GM11168 (cell line): Measurements from ENCODE around the gene APOBEC3G.
"Not testable (repeated sequence)": the region's sequence is repeated elsewhere in the genome, so short reads cannot be mapped to it uniquely, and the experiment has no call there.

Source experiments
- in situ Hi-C: fragments of 300-500 bp; cut with MboI; formaldehyde crosslinking; loops from one replicate; pipeline ENCODE4 v1.12.0; 2022; ENCODE audit warnings: low sequenced_read_pairs; ENCODE audit not compliant: unreplicated experiment

The APOBEC3G gene

DNA sequence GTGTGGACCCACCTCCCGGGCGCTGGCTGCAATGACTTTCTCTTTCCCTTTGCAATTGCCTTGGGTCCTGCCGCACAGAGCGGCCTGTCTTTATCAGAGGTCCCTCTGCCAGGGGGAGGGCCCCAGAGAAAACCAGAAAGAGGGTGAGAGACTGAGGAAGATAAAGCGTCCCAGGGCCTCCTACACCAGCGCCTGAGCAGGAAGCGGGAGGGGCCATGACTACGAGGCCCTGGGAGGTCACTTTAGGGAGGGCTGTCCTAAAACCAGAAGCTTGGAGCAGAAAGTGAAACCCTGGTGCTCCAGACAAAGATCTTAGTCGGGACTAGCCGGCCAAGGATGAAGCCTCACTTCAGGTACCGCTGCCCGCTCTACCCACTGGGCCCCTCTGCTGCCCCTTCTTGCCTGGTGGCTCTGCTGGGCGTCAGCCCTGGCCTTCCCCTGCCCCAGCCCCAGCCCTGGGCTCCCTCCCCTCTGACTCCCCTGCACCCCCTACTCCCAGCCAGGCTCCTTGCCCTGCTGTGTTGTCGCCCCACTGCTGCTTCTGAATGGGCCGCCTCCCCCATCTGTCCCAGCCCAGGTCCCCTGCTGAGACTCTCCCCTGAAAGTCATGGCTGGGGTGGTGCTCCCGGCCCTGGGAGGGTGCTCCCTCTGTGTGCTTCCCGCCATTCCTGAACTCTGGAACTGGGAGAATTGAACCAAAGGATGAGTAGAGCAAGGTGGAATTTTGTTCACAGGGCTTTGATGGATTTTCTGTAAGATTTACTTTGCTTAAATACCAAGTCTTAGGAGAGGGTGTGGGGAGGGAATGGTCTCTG is at the start of gene APOBEC3G:
APOBEC3G (plus strand) TSS at position 250 of the 815 bp plus-strand sequence; CDS start at position 337, 87 bp downstream.
- in situ Hi-C loops = loop anchor here (5.0 kb wide), 1 partner anchor 35 kb away; the partner anchor contains the start of gene APOBEC3F

DNA sequence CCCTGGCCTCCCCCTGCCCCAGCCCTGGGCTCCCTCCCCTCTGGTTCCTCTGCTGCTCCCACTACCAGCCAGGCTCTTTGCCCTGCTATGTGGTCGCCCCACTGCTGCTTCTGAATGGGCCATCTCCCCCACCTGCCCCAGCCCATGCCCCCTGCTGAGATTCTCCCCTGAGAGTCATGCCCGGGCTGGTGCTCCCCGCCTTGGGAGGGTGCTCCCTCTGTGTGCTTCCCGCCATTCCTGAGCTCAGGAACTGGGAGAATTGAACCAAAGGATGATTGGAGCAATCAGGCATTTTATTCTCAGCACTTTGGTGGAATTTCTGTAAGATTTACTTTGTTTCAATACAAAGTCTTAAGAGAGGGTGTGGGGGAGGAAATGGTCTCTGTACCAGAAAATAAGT is 49.4 kb upstream of the APOBEC3G start:
- in situ Hi-C loops = no loop called here

DNA sequence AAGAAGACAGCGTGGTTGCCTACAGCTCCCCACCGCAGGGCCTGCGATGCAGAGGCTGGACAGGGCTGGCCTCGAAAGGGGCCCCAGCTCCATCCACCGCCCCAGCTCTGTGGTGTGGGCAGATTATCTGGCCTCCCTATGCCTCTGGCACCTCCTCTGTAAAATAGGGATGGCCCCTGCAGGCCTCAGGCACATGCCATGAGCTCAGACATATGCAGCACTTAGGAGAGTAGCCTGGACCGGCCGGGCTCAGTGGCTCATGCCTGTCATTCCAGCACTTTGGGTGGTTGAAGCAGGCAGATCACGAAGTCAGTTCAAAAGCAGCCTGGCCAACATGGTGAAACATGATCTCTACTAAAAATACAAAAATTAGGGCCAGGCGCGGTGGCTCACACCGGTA is 48.8 kb upstream of the APOBEC3G start:
- in situ Hi-C loops = no loop called here

DNA sequence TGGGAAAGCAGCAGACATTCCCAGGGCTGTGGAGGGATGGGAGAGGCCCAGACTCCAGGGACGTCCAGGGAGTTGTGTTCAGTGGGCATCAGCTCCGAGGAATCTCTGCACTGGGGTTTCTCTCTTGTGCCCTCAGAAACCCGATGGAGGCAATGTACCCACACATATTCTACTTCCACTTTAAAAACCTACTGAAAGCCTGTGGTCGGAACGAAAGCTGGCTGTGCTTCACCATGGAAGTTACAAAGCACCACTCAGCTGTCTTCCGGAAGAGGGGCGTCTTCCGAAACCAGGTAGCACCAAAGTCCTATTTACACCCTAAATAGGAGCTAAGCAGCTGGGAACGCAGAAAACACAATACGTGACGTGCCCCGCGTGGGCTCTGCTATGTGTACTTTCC is 47.8 kb upstream of the APOBEC3G start:
- in situ Hi-C loops = no loop called here

DNA sequence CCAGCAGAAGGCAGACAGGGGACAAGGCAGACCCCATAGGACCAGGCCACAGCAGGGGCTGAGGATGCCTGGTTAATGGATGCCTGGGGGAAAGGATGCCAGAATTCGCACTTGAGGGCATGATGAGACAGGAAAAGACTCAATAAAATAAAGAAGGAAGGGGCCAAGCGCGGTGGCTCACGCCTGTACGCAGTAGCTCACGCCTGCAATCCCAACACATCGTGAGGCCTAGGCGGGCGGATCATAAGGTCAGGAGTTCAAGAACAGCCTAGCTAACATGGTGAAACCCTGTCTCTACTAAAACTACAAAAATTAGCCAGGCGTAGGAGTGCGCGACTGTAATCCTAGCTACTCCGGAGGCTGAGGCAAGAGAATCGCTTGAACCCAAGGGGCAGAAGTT is 46.4 kb upstream of the APOBEC3G start:
- in situ Hi-C loops = no loop called here

DNA sequence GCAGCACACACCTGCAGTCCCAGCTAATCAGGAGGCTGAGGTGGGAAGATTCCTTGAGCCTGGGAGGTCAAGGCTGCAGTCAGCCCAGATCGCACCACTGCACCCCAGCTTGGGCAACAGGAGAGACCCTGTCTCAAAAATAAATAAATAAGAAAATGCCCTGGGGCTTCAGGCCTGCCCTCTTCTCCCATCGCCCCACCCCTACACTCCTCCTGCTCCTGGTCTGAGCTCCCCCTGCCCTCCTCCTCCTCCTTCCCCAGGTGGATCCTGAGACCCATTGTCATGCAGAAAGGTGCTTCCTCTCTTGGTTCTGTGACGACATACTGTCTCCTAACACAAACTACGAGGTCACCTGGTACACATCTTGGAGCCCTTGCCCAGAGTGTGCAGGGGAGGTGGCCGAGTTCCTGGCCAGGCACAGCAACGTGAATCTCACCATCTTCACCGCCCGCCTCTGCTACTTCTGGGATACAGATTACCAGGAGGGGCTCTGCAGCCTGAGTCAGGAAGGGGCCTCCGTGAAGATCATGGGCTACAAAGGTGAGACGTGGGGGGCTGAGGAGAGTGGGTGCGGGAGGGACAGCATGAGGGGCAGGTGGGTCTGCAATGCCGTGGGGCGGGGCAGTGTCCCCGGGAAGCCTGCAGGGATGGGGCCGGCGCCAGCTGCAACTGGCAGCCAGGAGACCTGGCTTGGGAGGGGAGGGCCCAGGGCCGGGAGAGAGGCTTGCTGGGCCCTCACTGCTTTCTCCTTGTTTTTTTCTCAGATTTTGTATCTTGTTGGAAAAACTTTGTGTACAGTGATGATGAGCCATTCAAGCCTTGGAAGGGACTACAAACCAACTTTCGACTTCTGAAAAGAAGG is 45.4 kb upstream of the APOBEC3G start:
- in situ Hi-C loops = not testable (repeated sequence)

DNA sequence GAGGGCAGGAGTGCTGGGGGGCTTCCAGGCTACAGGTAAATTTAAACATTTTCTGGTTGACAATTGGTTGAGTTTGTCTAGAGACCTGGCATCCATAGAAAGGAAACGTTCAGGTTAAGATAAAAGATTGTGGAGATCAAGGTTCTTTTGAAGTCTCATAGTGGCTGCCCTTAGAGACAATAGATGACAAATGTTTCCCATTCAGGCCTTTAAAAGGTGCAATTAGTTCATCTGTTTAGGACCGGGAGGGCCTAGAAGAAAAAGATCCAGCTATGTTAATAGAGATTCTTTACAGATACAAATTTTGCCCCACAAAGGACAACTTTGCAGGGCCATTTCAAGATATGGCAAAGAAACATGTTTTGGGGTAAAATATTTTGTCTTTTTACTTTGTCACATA is 40.0 kb upstream of the APOBEC3G start:
- in situ Hi-C loops = not testable (repeated sequence)

DNA sequence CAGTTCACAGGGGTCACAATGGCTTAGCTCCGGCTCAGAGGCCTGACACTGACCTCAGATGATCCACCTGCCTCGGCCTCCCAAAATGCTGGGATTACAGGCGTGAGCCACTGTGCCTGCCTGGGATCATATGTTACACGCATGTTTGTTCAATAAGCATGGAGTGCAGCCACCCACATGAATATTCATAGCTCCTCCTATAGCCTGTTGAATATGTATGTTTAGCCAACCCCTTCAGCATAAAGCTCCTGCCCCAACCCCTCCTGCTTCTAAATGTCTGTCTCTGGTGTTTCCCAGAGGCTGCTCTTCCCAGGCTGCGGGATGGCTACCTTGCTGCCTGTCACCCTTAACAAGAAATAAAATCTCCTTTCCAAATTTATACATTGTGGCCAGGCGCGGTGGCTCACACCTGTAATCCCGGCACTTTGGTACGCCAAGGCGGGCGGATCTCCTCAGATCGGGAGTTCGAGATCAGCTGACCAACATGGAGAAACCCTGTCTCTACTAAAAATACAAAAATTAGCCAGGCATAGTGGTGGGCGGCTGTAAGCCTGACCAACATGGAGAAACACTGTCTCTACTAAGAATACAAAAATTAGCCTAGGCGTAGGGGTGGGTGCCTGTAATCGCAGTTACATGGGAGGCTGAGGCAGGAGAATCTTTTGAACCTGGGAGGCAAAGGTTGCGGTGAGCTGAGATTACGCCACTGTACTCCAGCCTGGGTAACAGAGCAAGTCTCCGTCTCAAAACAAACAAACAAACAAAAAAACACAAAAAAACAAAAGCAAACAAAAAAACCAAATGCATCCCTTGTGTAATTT is 37.6 kb upstream of the APOBEC3G start:
- in situ Hi-C loops = loop anchor here (5.0 kb wide), 1 partner anchor 38 kb away; the partner anchor contains the start of gene APOBEC3G

DNA sequence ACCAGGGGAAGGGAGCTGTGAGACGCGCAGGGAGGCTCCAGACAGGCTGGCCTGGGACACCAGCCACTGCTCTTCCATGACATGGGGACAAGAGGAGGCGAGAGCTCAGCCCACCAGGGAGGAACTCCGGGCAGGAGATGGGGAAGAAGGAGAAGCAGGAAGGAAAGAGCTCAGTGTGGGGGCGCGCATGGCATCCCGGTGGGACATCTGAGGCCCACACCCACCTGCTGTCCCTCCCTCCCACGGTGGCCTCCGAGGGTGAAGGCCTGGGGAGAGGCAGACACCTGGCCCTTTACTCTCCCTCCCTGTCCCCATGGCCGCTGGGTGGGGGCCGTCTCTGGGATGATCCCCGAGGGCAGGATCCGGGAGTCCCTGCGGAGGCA is 36.9 kb upstream of the APOBEC3G start:
- in situ Hi-C loops = loop anchor here (5.0 kb wide), 1 partner anchor 37 kb away; the partner anchor contains the start of gene APOBEC3G

DNA sequence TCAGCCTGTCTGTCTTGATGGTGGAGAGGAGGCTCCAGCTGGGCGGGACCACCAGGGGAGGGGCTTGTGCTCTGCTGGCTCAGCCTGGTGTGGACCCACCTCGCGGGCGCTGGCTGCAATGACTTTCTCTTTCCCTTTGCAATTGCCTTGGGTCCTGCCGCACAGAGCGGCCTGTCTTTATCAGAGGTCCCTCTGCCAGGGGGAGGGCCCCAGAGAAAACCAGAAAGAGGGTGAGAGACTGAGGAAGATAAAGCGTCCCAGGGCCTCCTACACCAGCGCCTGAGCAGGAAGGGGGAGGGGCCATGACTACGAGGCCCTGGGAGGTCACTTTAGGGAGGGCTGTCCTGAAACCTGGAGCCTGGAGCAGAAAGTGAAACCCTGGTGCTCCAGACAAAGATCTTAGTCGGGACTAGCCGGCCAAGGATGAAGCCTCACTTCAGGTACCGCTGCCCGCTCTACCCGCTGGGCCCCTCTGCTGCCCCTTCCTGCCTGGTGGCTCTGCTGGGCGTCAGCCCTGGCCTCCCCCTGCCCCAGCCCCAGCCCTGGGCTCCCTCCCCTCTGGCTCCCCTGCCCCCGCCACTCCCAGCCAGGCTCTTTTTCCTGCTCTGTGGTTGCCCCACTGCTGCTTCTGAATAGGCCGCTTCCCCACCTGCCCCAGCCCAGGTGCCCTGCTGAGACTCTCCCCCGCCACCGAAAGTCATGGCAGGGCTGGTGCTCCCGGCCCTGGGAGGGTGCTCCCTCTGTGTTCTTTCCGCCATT is 36.4 kb upstream of the APOBEC3G start, which contains the start of gene APOBEC3F:
APOBEC3F (plus strand) TSS at position 327 of the 759 bp plus-strand sequence; CDS start at position 424, 97 bp downstream.
- in situ Hi-C loops = loop anchor here (5.0 kb wide), 1 partner anchor 37 kb away; the partner anchor contains the start of gene APOBEC3G

DNA sequence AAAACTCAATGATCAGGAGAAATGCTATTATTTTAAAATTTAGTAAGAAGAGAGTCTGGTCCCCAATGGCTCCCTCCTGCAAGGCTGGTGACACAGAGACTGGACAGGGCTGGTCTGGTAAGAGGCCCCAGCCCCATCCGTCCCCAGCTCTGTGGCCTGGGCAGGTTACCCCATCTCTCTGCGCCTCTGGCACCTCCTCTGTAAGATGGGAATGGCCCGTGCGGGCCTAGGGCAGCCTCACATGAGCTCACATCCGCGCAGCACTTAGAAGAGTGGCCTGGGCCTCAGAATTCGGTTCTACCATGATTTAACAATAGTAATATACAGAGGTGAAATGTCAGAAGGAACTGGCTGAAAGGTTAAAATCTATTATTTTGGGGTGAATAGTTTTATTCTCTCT is 35.2 kb upstream of the APOBEC3G start:
- in situ Hi-C loops = loop anchor here (5.0 kb wide), 1 partner anchor 35 kb away; the partner anchor contains the start of gene APOBEC3G

DNA sequence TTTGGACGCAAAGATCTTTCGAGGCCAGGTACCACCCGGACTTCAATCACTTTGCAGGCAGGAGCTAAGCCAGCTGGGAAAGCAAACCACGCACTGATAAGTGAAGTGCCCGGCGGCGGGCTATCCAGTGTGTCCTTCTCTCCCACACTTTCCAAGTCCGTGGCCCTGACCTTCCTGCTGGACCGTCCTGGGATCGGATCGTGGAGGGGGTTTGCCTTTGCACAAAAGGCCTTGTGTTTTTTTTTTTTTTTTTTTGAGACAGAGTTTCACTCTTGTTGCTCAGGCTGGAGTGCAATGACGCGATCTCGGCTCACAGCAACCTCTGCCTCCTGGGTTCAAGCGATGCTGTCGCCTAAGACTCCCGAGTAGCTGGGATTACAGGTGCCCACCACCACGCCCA is 34.0 kb upstream of the APOBEC3G start:
- in situ Hi-C loops = loop anchor here (5.0 kb wide), 1 partner anchor 34 kb away; the partner anchor contains the start of gene APOBEC3G

DNA sequence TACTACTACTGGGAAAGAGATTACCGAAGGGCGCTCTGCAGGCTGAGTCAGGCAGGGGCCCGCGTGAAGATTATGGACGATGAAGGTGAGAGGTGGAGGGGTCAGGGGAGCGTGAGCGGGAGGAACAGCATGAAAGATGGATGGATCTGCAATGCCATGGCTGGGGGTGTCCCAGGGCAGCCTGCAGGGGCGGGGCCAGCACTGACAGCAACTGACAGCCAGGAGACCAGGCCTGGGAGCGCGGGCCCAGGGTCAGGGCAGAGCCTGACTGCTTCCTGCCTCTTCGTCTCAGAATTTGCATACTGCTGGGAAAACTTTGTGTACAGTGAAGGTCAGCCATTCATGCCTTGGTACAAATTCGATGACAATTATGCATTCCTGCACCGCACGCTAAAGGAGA is 31.9 kb upstream of the APOBEC3G start:
- in situ Hi-C loops = not testable (repeated sequence)

DNA sequence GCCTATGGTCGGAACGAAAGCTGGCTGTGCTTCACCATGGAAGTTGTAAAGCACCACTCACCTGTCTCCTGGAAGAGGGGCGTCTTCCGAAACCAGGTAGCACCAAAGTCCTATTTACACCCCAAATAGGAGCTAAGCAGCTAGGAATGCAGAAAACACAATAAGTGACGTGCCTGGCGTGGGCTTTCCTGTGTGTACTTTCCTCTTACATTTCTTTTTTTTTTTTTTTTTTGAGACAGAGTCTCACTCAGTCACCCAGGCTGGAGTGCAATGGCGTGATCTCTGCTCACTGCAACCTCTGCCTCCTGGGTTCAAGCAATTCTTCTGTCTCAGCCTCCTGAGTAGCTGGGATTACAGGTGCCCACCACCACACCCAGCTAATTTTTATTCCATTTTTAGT is 27.6 kb upstream of the APOBEC3G start:
- in situ Hi-C loops = not testable (repeated sequence)

DNA sequence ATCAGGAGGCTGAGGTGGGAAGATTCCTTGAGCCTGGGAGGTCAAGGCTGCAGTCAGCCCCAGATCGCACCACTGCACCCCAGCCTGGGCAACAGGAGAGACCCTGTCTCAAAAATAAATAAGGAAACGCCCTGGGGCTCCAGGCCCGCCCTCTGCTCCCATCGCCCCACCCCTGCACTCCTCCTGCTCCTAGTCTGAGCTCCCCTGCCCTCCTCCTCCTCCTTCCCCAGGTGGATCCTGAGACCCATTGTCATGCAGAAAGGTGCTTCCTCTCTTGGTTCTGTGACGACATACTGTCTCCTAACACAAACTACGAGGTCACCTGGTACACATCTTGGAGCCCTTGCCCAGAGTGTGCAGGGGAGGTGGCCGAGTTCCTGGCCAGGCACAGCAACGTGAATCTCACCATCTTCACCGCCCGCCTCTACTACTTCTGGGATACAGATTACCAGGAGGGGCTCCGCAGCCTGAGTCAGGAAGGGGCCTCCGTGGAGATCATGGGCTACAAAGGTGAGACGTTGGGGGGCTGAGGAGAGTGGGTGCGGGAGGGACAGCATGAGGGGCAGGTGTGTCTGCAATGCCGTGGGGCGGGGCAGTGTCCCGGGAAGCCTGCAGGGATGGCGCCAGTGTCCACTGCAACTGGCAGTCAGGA is 25.1 kb upstream of the APOBEC3G start:
- in situ Hi-C loops = not testable (repeated sequence)

DNA sequence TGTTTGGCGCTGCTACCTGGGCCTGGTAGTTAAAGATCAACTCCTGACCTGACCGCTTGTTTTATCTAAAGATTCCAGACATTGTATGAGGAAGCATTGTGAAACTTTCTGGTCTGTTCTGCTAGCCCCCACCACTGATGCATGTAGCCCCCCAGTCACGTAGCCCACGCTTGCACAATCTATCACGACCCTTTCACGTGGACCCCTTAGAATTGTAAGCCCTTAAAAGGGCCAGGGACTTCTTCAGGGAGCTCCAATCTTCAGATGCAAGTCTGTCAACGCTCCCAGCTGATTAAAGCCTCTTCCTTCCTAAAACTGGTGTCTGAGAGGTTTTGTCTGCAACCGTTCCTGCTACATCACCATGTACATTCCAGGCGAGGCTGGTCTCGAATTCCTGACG is 21.4 kb upstream of the APOBEC3G start:
- in situ Hi-C loops = no loop called here

DNA sequence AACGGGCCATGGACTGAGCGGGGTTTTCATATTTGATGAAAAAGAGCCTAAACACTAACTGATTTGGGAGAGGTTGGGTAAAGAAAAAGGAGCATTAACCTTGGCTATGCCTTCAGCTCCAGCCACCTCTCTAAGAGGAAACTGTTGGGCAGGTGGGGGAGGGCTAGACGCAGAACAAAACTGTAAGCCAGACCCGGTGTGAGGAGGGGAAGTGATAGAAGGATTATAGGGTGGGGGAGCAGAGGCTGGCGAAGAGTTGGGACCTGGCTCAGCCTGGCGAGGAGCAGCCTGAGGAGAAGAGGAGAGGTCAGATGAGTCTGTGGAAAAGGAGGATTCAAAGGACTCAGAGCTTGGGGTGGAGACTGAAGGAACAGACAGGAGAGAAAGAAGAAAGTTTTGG is 15.8 kb upstream of the APOBEC3G start:
- in situ Hi-C loops = not testable (repeated sequence)

DNA sequence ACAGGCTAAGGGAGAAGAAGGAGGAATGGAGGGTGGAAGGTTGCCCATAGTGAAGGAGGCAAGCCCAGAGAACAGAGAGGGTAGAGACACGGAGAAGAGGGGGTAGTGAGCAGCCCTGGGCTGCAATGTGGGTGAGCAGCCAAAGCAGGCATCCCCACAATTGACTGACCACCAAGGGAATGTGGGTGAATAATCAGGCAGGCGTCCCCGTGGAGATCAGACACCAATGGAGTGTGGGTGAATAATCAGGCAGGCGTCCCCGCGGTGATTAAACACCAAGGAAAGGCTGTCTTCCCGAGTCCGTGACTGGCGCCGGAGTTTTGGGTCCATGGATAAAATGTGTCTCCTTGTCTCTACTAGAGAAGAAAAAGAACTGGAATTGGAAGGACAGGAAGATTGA is 15.1 kb upstream of the APOBEC3G start:
- in situ Hi-C loops = not testable (repeated sequence)

DNA sequence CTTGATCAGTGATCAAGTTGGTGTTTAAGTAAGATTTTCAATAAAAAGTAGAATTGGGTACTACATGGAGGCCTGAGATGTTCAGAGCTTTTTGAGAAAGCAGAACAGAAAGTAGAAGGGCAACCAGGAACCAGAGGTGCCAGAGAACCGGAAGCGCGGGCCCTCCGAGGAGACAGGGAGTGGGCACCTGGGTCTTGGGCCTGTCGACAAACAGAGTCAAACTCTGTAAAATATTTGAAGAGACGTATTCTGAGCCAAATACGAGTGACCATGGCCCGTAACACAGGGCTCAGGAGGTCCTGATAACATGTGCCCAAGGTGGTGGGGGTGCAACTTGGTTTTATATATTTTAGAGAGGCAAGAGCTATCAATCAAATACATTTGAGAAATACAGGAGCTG is 13.2 kb upstream of the APOBEC3G start:
- in situ Hi-C loops = not testable (repeated sequence)
